ENCODE data around the gene CLHC1. TPM values are rescaled to one million over a fixed set of nuclear protein-coding genes. Genes with fewer than 3 reads are reported as not detected.
A peak's percentile ranks its signal among the peaks of the same experiment; 100 is the strongest.

CLHC1 gene
- total and polyA plus RNA-seq, 2 donors (not counting 3 experiments of a cell fraction or from before 2014, with no cell fraction given) = 2.4 to 12.3 TPM

- H3K4me1 ChIP-seq (ENCODE audit: control insufficient read depth, extremely low read depth, insufficient read depth, low read length) = peaks cover 57% of the 10 kb centered on the region
- H3K9ac ChIP-seq (replicated peaks; ENCODE audit: extremely low read depth, insufficient read depth, low read length) = no peak overlapping the region
- no peak for DNase-seq (ENCODE audit: low read depth, low spot score)
- ChIA-PET CTCF (interaction anchor here (0.7 to 8.6 kb wide), 9 partner anchors 10 to 267 kb away, joined by 3 to 129 read pairs (median 5); partner anchors contain the start of gene RTN4), POLR2A (interaction anchor here (0.8 kb wide), 1 partner anchor 117 kb away, joined by 3 read pairs; no protein-coding TSS in a partner anchor)
- dilution Hi-C loops (cut with MboI; ENCODE audit: extremely low pct_ligation_motif_present, low sequenced_read_pairs) = no loop called here
- no peaks in the 10 kb centered on the region for H3K9me3 ChIP-seq (replicated peaks; ENCODE audit: control insufficient read depth, insufficient read depth, low read length)
- H3K4me2 ChIP-seq (ENCODE audit: insufficient read depth, low read length) = no peak overlapping the region
- intact Hi-C loops (cut with micrococcal nuclease) = no loop called here
- no peak overlapping the region for H2AFZ ChIP-seq (ENCODE audit: low read depth, low read length)
- no peaks in the 10 kb centered on the region for H4K20me1 ChIP-seq (replicated peaks; ENCODE audit: control insufficient read depth, extremely low read depth, insufficient read depth, low read length)
- no peak for FAIRE-seq
- H3K4me3 ChIP-seq (replicated peaks in 1 of 3; ENCODE audit: insufficient read depth in 1 of 3, low read depth in 1 of 3, low read length in 3 of 3) = no peak overlapping the region
- TF ChIP-seq FOS (IDR thresholded peaks at IDR 0.05; ENCODE audit: borderline replicate concordance, insufficient read depth, low read length) = peak; percentile 41
- no peak for TF ChIP-seq CTCF (IDR thresholded peaks at IDR 0.05; ENCODE audit: extremely low read depth in 1 of 2, insufficient read depth in 1 of 2, low read depth in 1 of 2, low read length in 2 of 2)
- no peaks in the 10 kb centered on the region for H3K79me2 ChIP-seq (ENCODE audit: control insufficient read depth, insufficient read depth, low read length)
- H3K36me3 ChIP-seq (ENCODE audit: control insufficient read depth in 2 of 2, extremely low read depth in 1 of 2, insufficient read depth in 2 of 2, low read length in 2 of 2) = no peaks in the 10 kb centered on the region
- no TSS peak for BruUV-seq (replicated peaks)
- no peak overlapping the region for H3K27ac ChIP-seq (ENCODE audit: insufficient read depth, low read depth, low read length)
- H3K9me1 ChIP-seq (replicated peaks; ENCODE audit: control insufficient read depth, extremely low read depth, insufficient read depth, low read length) = no peaks in the 10 kb centered on the region
- H3K27me3 ChIP-seq (ENCODE audit: control insufficient read depth in 2 of 2, insufficient read depth in 2 of 2, low read length in 2 of 2) = no peaks in the 10 kb centered on the region
These were observed 66.5 kb downstream of the CLHC1 start for GRCh38 chr2:55165626-55166025.

GRCh38 chr2:55164534-55165480 is 67.3 kb downstream of the CLHC1 start:
- Histone ChIP-seq H3K9ac (replicated peaks; ENCODE audit: extremely low read depth, insufficient read depth, low read length) (no peak overlapping the region), H3K9me3 (replicated peaks; ENCODE audit: control insufficient read depth, insufficient read depth, low read length) (no peaks in the 10 kb centered on the region), H3K4me2 (ENCODE audit: insufficient read depth, low read length) (no peak overlapping the region), H3K36me3 (ENCODE audit: control insufficient read depth in 2 of 2, extremely low read depth in 1 of 2, insufficient read depth in 2 of 2, low read length in 2 of 2) (no peaks in the 10 kb centered on the region), H3K27me3 (ENCODE audit: control insufficient read depth in 2 of 2, insufficient read depth in 2 of 2, low read length in 2 of 2) (no peaks in the 10 kb centered on the region), H3K27ac (ENCODE audit: insufficient read depth, low read depth, low read length) (no peak overlapping the region), H3K4me1 (ENCODE audit: control insufficient read depth, extremely low read depth, insufficient read depth, low read length) (peaks cover 57% of the 10 kb centered on the region), H3K79me2 (ENCODE audit: control insufficient read depth, insufficient read depth, low read length) (no peaks in the 10 kb centered on the region), H4K20me1 (replicated peaks; ENCODE audit: control insufficient read depth, extremely low read depth, insufficient read depth, low read length) (no peaks in the 10 kb centered on the region), H3K9me1 (replicated peaks; ENCODE audit: control insufficient read depth, extremely low read depth, insufficient read depth, low read length) (no peaks in the 10 kb centered on the region), H3K4me3 (replicated peaks in 1 of 3; ENCODE audit: insufficient read depth in 1 of 3, low read depth in 1 of 3, low read length in 3 of 3) (no peak overlapping the region), H2AFZ (ENCODE audit: low read depth, low read length) (peak overlapping the region; percentile 14)
- intact Hi-C loops (cut with micrococcal nuclease) = no loop called here
- BruUV-seq (replicated peaks) = no TSS peak
- ChIA-PET CTCF (interaction anchor here (0.5 to 8.6 kb wide), 11 partner anchors 11 to 266 kb away, joined by 3 to 129 read pairs (median 3); partner anchors contain the start of gene RTN4), POLR2A (interaction anchor here (0.8 kb wide), 1 partner anchor 116 kb away, joined by 3 read pairs; no protein-coding TSS in a partner anchor)
- TF ChIP-seq FOS (IDR thresholded peaks at IDR 0.05; ENCODE audit: borderline replicate concordance, insufficient read depth, low read length) (no peak), MAX (IDR thresholded peaks at IDR 0.05; ENCODE audit: insufficient read depth, insufficient read length) (no peak)
- dilution Hi-C loops (cut with MboI; ENCODE audit: extremely low pct_ligation_motif_present, low sequenced_read_pairs) = no loop called here
- DNase-seq (ENCODE audit: low read depth, low spot score) (no peak), FAIRE-seq (no peak)

Measured in endothelial cell of umbilical vein (primary cell).